Measurements from ENCODE around the gene LARGE1. TPM values are rescaled to one million over a fixed set of nuclear protein-coding genes. Genes with fewer than 3 reads are reported as not detected.

The LARGE1 gene
- total RNA-seq, 1 donor from 2014 or later: 2.4 TPM

DNA sequence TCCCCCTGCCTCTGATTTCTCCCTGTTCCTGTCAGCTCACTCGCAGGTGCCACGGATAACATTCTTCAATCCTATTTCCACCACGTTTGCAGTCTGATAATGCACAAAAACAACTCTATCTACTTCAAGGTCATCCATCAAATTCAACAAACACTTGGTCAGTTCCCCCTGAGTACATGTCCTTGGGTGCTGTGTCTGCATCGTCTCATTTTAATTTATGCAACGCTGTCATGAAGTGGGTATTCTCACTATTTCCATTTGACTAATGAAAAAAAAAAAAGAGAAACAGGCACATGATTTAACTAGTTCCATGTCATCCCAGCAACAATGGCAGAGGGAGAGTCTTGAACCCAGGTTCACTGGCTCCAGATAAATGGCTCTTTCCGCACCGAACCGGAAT is 262.6 kb downstream of the LARGE1 start:
- FAIRE-seq (no peak), DNase-seq (ENCODE audit: low read depth) (no peak)
- Histone ChIP-seq H3K36me3 (ENCODE audit: control insufficient read depth, insufficient read depth, low read length) (no peaks in the 10 kb centered on the region), H3K27me3 (ENCODE audit: control insufficient read depth, insufficient read depth, low read length) (no peaks in the 10 kb centered on the region), H3K4me3 (ENCODE audit: low read depth, low read length) (no peak overlapping the region)
- TF ChIP-seq CTCF (IDR thresholded peaks at IDR 0.05; ENCODE audit: insufficient read depth, low read length, severe bottlenecking): no peak

- H3K27me3 ChIP-seq (ENCODE audit: control insufficient read depth, insufficient read depth, low read length): no peaks in the 10 kb centered on the region
These were observed 263.3 kb downstream of the LARGE1 start for GRCh38 chr22:33656808-33657628.

DNA sequence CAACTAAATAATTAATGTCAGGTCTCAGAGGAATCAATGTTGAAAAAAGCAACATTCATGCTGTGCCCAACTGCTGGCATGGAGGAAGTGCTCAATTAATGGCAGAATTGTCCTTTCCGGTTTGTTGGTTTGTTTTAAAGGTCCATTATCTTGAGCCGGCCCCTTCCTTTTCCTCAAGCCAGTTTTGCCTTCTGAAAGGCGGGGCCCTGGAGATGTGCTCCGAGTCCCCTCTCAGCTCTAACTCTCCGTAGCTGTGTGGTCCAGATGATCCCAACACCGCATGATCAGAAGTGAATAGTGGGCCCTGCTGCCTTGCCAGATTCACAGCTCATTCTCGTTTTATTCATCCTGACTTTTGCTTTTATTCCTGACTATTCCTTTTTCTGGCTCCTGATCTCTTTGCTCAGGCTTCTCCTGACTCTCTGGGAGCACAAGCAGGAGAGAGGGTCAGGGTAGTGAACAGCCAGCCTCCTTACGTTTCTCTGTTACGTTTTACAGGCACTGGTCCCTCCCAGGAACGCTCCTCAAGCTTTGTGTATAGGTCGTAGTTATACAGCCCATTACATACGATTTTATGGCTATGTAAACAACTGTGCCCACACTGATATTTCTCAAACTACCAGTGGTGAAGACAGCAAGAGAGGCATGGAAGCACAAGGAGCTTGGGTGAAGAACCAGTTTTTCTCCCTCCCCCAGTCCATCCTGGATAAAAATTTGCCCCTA is 265.9 kb downstream of the LARGE1 start:
- FAIRE-seq: no peak
- no peak for TF ChIP-seq CTCF (IDR thresholded peaks at IDR 0.05; ENCODE audit: insufficient read depth, low read length, severe bottlenecking)
- no peaks in the 10 kb centered on the region for H3K27me3 ChIP-seq (ENCODE audit: control insufficient read depth, insufficient read depth, low read length)
- no peak overlapping the region for H3K4me3 ChIP-seq (ENCODE audit: low read depth, low read length)
- no peak for DNase-seq (ENCODE audit: low read depth)
- no peaks in the 10 kb centered on the region for H3K36me3 ChIP-seq (ENCODE audit: control insufficient read depth, insufficient read depth, low read length)

More at GRCh38 chr22:33656808-33657628, 263.3 kb downstream of the LARGE1 start:
- Histone ChIP-seq H3K4me3 (ENCODE audit: low read depth, low read length) (no peak overlapping the region), H3K36me3 (ENCODE audit: control insufficient read depth, insufficient read depth, low read length) (no peaks in the 10 kb centered on the region)
- DNase-seq (ENCODE audit: low read depth) (no peak), FAIRE-seq (no peak)
- no peak for TF ChIP-seq CTCF (IDR thresholded peaks at IDR 0.05; ENCODE audit: insufficient read depth, low read length, severe bottlenecking)

- no peaks in the 10 kb centered on the region for H3K36me3 ChIP-seq (ENCODE audit: control insufficient read depth, insufficient read depth, low read length)
- DNase-seq (ENCODE audit: low read depth): no peak
- no peak for TF ChIP-seq CTCF (IDR thresholded peaks at IDR 0.05; ENCODE audit: insufficient read depth, low read length, severe bottlenecking)
- no peak for FAIRE-seq
- H3K27me3 ChIP-seq (ENCODE audit: control insufficient read depth, insufficient read depth, low read length): no peaks in the 10 kb centered on the region
- H3K4me3 ChIP-seq (ENCODE audit: low read depth, low read length): no peak overlapping the region
These were observed 266.7 kb downstream of the LARGE1 start for GRCh38 chr22:33653532-33654063.

GRCh38 chr22:33652615-33653014 is 267.7 kb downstream of the LARGE1 start:
- DNase-seq (ENCODE audit: low read depth) (peak; percentile 43), FAIRE-seq (peak; percentile 7)
- TF ChIP-seq CTCF (IDR thresholded peaks at IDR 0.05; ENCODE audit: insufficient read depth, low read length, severe bottlenecking): no peak
- Histone ChIP-seq H3K27me3 (ENCODE audit: control insufficient read depth, insufficient read depth, low read length) (no peaks in the 10 kb centered on the region), H3K4me3 (ENCODE audit: low read depth, low read length) (no peak overlapping the region), H3K36me3 (ENCODE audit: control insufficient read depth, insufficient read depth, low read length) (no peaks in the 10 kb centered on the region)
